Thyroid gland (tissue), 4 donors: ENCODE results near the gene AKNA. TPM values are rescaled to one million over a fixed set of nuclear protein-coding genes. Genes with fewer than 3 reads are reported as not detected.

Experiments
- DNase-seq, 2 donors: peaks; one replicate each; pipeline ENCODE4 v3.0.0-alpha.2; 2019
- H3K27ac ChIP-seq, 3 donors: fragments of 200-600 bp; sonication (generic); 1 replicate in 2 of 3; 2 replicates in 1 of 3; pipeline ENCODE4 v1.5.1; 2016 to 2019; ENCODE audit warnings: mild to moderate bottlenecking in 1 of 3, moderate library complexity in 1 of 3
- H3K27me3 ChIP-seq: fragments of 200-600 bp; sonication (generic); one replicate; pipeline ENCODE4 v1.5.1; 2019
- H3K36me3 ChIP-seq, 2 donors: fragments of 200-600 bp; sonication (generic); one replicate each; pipeline ENCODE4 v1.5.1; 2016 to 2019
- H3K4me1 ChIP-seq, 2 donors: fragments of 200-600 bp; sonication (generic); one replicate each; pipeline ENCODE4 v1.5.1; 2017 to 2019
- H3K4me3 ChIP-seq, 3 donors: fragments of 200-600 bp; sonication (generic); replicated peaks in 1 of 3; 1 replicate in 2 of 3; 2 replicates in 1 of 3; pipeline ENCODE4 v1.5.1; 2016; ENCODE audit warnings: mild to moderate bottlenecking in 1 of 3
- H3K9me3 ChIP-seq: fragments of 200-600 bp; sonication (generic); one replicate; pipeline ENCODE4 v1.5.1; 2017
- POLR2A ChIP-seq, 2 donors: fragments of 450-650 bp; IDR thresholded peaks; one replicate each; pipeline ENCODE4 v1.6.1; 2017; ENCODE audit warnings: antibody characterized with exemption in 2 of 2, mild to moderate bottlenecking in 2 of 2, moderate library complexity in 1 of 2
- WGBS, 2 donors: methylation state at CpG; one replicate each; pipeline ENCODE4 v1.1.5; 2017; 5-methylcytosine and 5-hydroxymethylcytosine counted together
- intact Hi-C: fragments of 100-400 bp; cut with DNase I; formaldehyde crosslinking; loops from one replicate; pipeline ENCODE4 v1.15.1; 2023
- total RNA-seq, 4 donors: library from RNA; depleted of rRNA; stranded (reverse); fragments of >200 nt; gene quantifications; one replicate each; pipeline ENCODE4 v1.2.3, GENCODE V29; 2016
- TF ChIP-seq, protein P1 (sequence below), 6 experiments: fragments of 200-600 bp in 3 of 6; fragments of 450-650 bp in 3 of 6; sonication (generic) in 3 of 6; IDR thresholded peaks; one replicate each; pipeline ENCODE4 v1.5.1; 2016 to 2019; ENCODE audit warnings: antibody characterized with exemption in 6 of 6, mild to moderate bottlenecking in 2 of 6, inconsistent platforms in 1 of 6, moderate library complexity in 1 of 6

Gene AKNA
- total RNA-seq, 4 donors from 2014 or later, result 10.0 to 17.0 (median 12.5) TPM

DNA sequence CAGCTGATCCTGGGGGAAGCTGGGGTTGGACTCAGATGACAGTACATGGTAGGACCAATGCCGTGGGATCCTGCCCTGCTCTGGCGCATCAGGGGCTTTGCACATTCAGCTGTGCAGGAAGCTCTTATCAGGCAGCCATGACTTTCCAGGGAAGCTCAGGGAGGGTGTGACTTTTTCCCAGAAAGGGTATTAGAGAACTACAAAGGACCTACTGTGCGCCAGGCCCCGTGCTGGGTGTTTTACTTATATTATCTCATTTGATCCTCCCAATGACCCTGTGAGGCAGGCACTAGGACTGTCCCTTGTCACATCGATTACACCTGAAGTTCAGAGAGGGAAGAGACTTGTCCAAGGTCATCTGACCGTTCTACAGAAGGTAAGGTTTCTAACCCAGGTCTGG is 23.7 kb upstream of the AKNA start:
- 92 to 95% methylated on average over 5 to 6 of the region's 6 CpGs for WGBS, 2 donors
- intact Hi-C loops, result no loop called here
- no peaks in the 10 kb centered on the region for H3K36me3 ChIP-seq

GRCh38 chr9:114410910-114411309 is 23.1 kb upstream of the AKNA start:
- WGBS, 2 donors, result 87 to 90% methylated on average over 8 of the region's 8 CpGs
- H3K27me3 ChIP-seq, result no peaks in the 10 kb centered on the region
- intact Hi-C loops, result no loop called here
- H3K4me3 ChIP-seq, result no peak overlapping the region
- H3K27ac ChIP-seq, result no peak overlapping the region
- DNase-seq, result no peak
- H3K36me3 ChIP-seq, result no peaks in the 10 kb centered on the region
- no peaks in the 10 kb centered on the region for H3K9me3 ChIP-seq
- no peaks in the 10 kb centered on the region for H3K4me1 ChIP-seq
- TF ChIP-seq, protein P1, sequence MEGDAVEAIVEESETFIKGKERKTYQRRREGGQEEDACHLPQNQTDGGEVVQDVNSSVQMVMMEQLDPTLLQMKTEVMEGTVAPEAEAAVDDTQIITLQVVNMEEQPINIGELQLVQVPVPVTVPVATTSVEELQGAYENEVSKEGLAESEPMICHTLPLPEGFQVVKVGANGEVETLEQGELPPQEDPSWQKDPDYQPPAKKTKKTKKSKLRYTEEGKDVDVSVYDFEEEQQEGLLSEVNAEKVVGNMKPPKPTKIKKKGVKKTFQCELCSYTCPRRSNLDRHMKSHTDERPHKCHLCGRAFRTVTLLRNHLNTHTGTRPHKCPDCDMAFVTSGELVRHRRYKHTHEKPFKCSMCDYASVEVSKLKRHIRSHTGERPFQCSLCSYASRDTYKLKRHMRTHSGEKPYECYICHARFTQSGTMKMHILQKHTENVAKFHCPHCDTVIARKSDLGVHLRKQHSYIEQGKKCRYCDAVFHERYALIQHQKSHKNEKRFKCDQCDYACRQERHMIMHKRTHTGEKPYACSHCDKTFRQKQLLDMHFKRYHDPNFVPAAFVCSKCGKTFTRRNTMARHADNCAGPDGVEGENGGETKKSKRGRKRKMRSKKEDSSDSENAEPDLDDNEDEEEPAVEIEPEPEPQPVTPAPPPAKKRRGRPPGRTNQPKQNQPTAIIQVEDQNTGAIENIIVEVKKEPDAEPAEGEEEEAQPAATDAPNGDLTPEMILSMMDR (IDR thresholded peaks at IDR 0.05), result no peak
- TF ChIP-seq POLR2A (IDR thresholded peaks at IDR 0.05), result no peak

More for the DNA sequence above, 23.7 kb upstream of the AKNA start:
- TF ChIP-seq, protein P1 (IDR thresholded peaks at IDR 0.05), result no peak
- no peak for TF ChIP-seq POLR2A (IDR thresholded peaks at IDR 0.05)
- Histone ChIP-seq H3K9me3 (no peaks in the 10 kb centered on the region), H3K27ac (no peak overlapping the region), H3K4me3 (no peak overlapping the region), H3K27me3 (no peaks in the 10 kb centered on the region), H3K4me1 (no peaks in the 10 kb centered on the region)
- no peak for DNase-seq

- Histone ChIP-seq H3K4me1 (no peaks in the 10 kb centered on the region), H3K9me3 (no peaks in the 10 kb centered on the region), H3K27ac (no peak overlapping the region), H3K4me3 (no peak overlapping the region), H3K27me3 (no peaks in the 10 kb centered on the region), H3K36me3 (no peaks in the 10 kb centered on the region)
- TF ChIP-seq, protein P1 (IDR thresholded peaks at IDR 0.05), result no peak
- TF ChIP-seq POLR2A (IDR thresholded peaks at IDR 0.05), result no peak
- intact Hi-C loops, result loop anchor here (5.0 to 10.0 kb wide), 3 partner anchors 95 to 242 kb away; partner anchors contain the start of genes ATP6V1G1 and WHRN
- WGBS, 2 donors, result 76 to 85% methylated on average over 5 of the region's 5 CpGs
- DNase-seq, result no peak
Measured at GRCh38 chr9:114409842-114410241, 22.1 kb upstream of the AKNA start.

DNA sequence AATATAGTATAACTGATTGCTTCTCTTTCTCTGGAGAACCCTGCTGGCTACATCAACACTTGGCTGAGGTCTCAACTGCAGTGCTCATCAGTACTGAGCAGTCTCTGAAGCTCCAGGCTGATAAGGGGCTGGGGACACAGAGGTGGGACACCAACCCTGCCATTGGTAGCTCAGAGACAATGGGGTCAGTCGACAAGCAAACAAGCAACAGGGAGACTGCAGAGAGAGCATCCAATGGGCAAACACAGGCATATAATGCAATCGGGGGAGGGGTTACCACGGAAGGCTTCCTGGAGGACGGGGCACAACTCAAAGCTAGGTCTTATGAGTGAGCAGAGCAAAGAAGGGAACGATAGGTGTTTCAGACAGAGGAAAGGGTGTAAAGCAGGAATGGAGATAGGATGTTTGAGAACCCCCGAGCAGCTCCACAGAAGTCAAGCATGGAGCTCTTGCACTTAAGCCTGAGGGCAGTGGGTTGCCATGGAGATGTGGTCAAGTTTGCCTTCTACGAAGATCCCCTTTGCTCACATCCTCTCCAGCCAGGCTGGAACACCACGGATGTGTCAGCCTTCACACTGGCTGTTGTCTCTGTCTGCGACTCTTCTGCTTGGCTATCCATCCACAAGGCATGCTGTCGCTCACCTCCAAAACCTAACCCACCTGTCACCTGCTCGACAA is 21.5 kb upstream of the AKNA start:
- Histone ChIP-seq H3K4me1 (no peaks in the 10 kb centered on the region), H3K36me3 (no peaks in the 10 kb centered on the region), H3K27ac (no peak overlapping the region), H3K27me3 (no peaks in the 10 kb centered on the region), H3K4me3 (no peak overlapping the region), H3K9me3 (no peaks in the 10 kb centered on the region)
- WGBS, 2 donors, result 53 to 63% methylated on average over 11 of the region's 11 CpGs
- intact Hi-C loops, result loop anchor here (5.0 to 10.0 kb wide), 3 partner anchors 96 to 243 kb away; partner anchors contain the start of genes ATP6V1G1 and WHRN
- DNase-seq, result no peak
- TF ChIP-seq, protein P1 (IDR thresholded peaks at IDR 0.05), result no peak
- TF ChIP-seq POLR2A (IDR thresholded peaks at IDR 0.05), result no peak

- H3K27ac ChIP-seq, result no peak overlapping the region
- DNase-seq, result no peak
- TF ChIP-seq, protein P1 (IDR thresholded peaks at IDR 0.05), result no peak
- no peak for TF ChIP-seq POLR2A (IDR thresholded peaks at IDR 0.05)
- intact Hi-C loops, result loop anchor here (5.0 to 10.0 kb wide), 3 partner anchors 96 to 244 kb away; partner anchors contain the start of genes ATP6V1G1 and WHRN
- H3K36me3 ChIP-seq, result no peaks in the 10 kb centered on the region
- WGBS, 2 donors, result 85 to 89% methylated on average over 7 of the region's 7 CpGs
- H3K4me1 ChIP-seq, result no peaks in the 10 kb centered on the region
- no peaks in the 10 kb centered on the region for H3K9me3 ChIP-seq
- no peak overlapping the region for H3K4me3 ChIP-seq
- no peaks in the 10 kb centered on the region for H3K27me3 ChIP-seq
Measured at GRCh38 chr9:114408645-114409044, 20.9 kb upstream of the AKNA start.
